ENCODE results near the gene ZNF423.

GRCh38 chr16:49836218-49836617 lies 19.7 kb downstream of the ZNF423 start:
- TF ChIP-seq EP300 (IDR thresholded peaks at IDR 0.05), result no peak
- no peak for TF ChIP-seq CTCF (IDR thresholded peaks at IDR 0.05)
